Common myeloid progenitor, CD34-positive (primary cell): ENCODE results near the gene AZGP1.
"Not testable (repeated sequence)": the region's sequence is repeated elsewhere in the genome, so short reads cannot be mapped to it uniquely, and the experiment has no call there.

Source experiments
- CTCF ChIA-PET: fragments of 350-600 bp; sonication (Branson Sonifier 250); formaldehyde crosslinking; loops from one replicate; lab custom pipeline; 2021; ENCODE audit warnings: antibody characterized with exemption; lab: Charles Lee
- POLR2A ChIA-PET: fragments of 350-600 bp; sonication (Branson Sonifier 250); formaldehyde crosslinking; loops from one replicate; lab custom pipeline; 2021; ENCODE audit warnings: antibody characterized with exemption; lab: Charles Lee
- DNase-seq, 3 donors: peaks; one replicate each; pipeline versions ENCODE4 v3.0.0 to v3.0.0-alpha.2; 2013
- H3K27ac ChIP-seq, 2 experiments: 1 replicate in 1 of 2; 2 replicates in 1 of 2; pipeline ENCODE4 v1.7.0; 2013; ENCODE audit warnings: inconsistent platforms in 2 of 2, low read length in 2 of 2, mild to moderate bottlenecking in 2 of 2, low read depth in 1 of 2, moderate library complexity in 1 of 2; ENCODE audit not compliant: severe bottlenecking in 2 of 2, insufficient read depth in 1 of 2, poor library complexity in 1 of 2
- H3K27me3 ChIP-seq, 5 experiments: replicated peaks in 2 of 5; 1 replicate in 3 of 5; 2 replicates in 2 of 5; pipeline versions ENCODE4 v1.6.1 to v1.7.0; 2013; ENCODE audit warnings: low read length in 4 of 5, mild to moderate bottlenecking in 2 of 5, moderate library complexity in 2 of 5, inconsistent platforms in 1 of 5; ENCODE audit not compliant: insufficient read depth in 5 of 5, control insufficient read depth in 4 of 5
- H3K36me3 ChIP-seq, 4 experiments: 1 replicate in 2 of 4; 2 replicates in 2 of 4; pipeline versions ENCODE4 v1.6.1 to v1.7.0; 2013; ENCODE audit warnings: low read length in 3 of 4, control low read depth in 1 of 4, mild to moderate bottlenecking in 1 of 4; ENCODE audit not compliant: control insufficient read depth in 4 of 4, insufficient read depth in 4 of 4
- H3K4me1 ChIP-seq, 4 experiments: 1 replicate in 3 of 4; 2 replicates in 1 of 4; pipeline versions ENCODE4 v1.6.1 to v1.7.1; 2013; ENCODE audit warnings: low read length in 3 of 4, mild to moderate bottlenecking in 3 of 4, control low read depth in 1 of 4, inconsistent platforms in 1 of 4, moderate library complexity in 1 of 4; ENCODE audit not compliant: control insufficient read depth in 4 of 4, insufficient read depth in 4 of 4; ENCODE audit errors: control extremely low read depth in 1 of 4
- H3K4me3 ChIP-seq, 7 experiments: 1 replicate in 4 of 7; 2 replicates in 3 of 7; pipeline versions ENCODE4 v1.5.1 to v1.7.0; 2013; ENCODE audit warnings: mild to moderate bottlenecking in 7 of 7, low read length in 6 of 7, moderate library complexity in 6 of 7, inconsistent platforms in 2 of 7, low read depth in 2 of 7, control low read depth in 1 of 7; ENCODE audit not compliant: insufficient read depth in 4 of 7, control insufficient read depth in 1 of 7; ENCODE audit errors: extremely low read depth in 1 of 7
- H3K9me3 ChIP-seq, 5 experiments: 1 replicate in 4 of 5; 2 replicates in 1 of 5; pipeline versions ENCODE4 v1.6.1 to v1.7.1; 2013; ENCODE audit warnings: low read length in 4 of 5, mild to moderate bottlenecking in 2 of 5, inconsistent platforms in 1 of 5, low read depth in 1 of 5, moderate library complexity in 1 of 5; ENCODE audit not compliant: control insufficient read depth in 4 of 5, insufficient read depth in 2 of 5; ENCODE audit errors: control extremely low read depth in 1 of 5
- WGBS: methylation state at CpG from one replicate; pipeline ENCODE4 v1.1.5; 2013; ENCODE audit not compliant: insufficient coverage; 5-methylcytosine and 5-hydroxymethylcytosine counted together

Gene AZGP1

DNA sequence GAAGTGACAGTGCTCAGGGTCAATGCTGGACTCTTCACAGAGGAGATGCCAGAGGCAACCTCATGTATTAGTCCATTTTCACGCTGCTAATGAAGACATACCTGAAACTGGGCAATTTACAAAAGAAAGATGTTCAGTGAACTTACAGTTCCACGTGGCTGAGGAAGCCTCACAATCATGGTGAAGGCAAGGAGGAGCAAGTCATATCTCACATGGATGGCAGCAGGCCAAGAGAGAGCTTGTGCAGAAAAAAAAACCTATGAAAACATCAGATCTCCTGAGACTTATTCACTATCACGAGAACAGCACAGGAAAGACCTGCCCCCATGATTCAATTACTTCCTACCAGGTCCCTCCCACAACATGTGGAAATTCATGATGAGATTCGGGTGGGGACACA, 40.8 kb downstream of the AZGP1 start:
- H3K4me3 ChIP-seq, H3K27ac ChIP-seq, CTCF ChIA-PET, H3K36me3 ChIP-seq, POLR2A ChIA-PET, H3K4me1 ChIP-seq, H3K27me3 ChIP-seq: not testable (repeated sequence)
- peak in 2 of 3 donors; percentile 25 to 39 for DNase-seq
- peaks cover 0 to 19% (median 4%) of the 10 kb centered on the region in 5 experiments for H3K9me3 ChIP-seq
- 62% methylated on average over 4 of the region's 4 CpGs for whole genome bisulfite sequencing

DNA sequence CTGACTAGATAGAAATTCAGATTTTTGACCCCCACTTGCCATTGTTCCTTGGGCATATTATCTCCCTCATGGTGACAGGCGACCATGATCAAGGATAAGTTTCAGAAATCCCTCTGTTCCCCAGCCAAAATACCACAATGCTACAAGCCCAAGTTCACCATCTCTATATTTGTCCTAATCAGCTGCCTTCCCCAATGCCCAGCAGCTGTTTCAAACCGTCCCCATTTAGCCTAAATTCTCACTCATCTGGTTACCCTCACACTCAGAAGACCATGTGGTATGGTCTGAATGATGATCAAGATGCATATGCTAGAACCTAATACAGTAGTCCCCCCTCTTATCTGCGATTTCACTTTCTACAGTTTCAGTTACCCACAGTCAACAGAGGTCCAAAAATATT, 45.5 kb downstream of the AZGP1 start:
- CTCF ChIA-PET, result interaction anchor here (1.3 to 3.9 kb wide), 9 partner anchors 8 to 122 kb away, joined by 3 to 37 read pairs (median 10); partner anchors contain the start of gene TRIM4
- 100% methylated on average over 1 of the region's 3 CpGs for WGBS
- POLR2A ChIA-PET, result no interaction called here

DNA sequence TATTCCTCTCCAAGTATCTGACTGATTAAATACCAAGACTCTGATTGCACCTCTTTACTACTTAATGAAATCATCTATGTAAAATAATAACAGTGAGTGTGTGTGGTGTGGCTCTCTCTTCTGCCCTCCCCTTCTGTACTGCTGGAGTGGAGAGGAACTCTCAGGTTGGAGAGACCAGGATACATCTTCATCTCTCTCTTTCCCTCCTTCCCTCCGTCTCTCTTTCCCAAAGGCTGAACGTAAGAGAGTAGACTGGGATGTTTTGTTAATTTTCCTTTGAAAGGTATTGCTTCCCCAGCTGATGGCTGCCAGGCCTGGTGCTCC, 46.1 kb downstream of the AZGP1 start:
- no CpG with 5 or more reads among the region's 2 CpGs for WGBS
- ChIA-PET POLR2A (interaction anchor here (0.7 kb wide), 1 partner anchor 19 kb away, joined by 3 read pairs; no protein-coding TSS in a partner anchor), CTCF (interaction anchor here (0.5 to 3.9 kb wide), 14 partner anchors 9 to 1248 kb away, joined by 3 to 37 read pairs (median 5); partner anchors contain the start of gene TRIM4)
- H3K36me3 ChIP-seq, result no peaks in the 10 kb centered on the region
- H3K4me3 ChIP-seq, result peak overlapping the region in 5 of 7 experiments; percentile 56 to 79 (median 60)
- no peak overlapping the region for H3K27ac ChIP-seq
- no peaks in the 10 kb centered on the region for H3K9me3 ChIP-seq
- peaks cover 0 to 13% (median 8%) of the 10 kb centered on the region in 4 experiments for H3K4me1 ChIP-seq
- DNase-seq, result no peak
- peaks cover 0 to 4% (median 2%) of the 10 kb centered on the region in 5 experiments for H3K27me3 ChIP-seq

More for the DNA sequence above, 45.5 kb downstream of the AZGP1 start:
- peaks cover 0 to 13% (median 8%) of the 10 kb centered on the region in 4 experiments for H3K4me1 ChIP-seq
- H3K36me3 ChIP-seq, result no peaks in the 10 kb centered on the region
- H3K27me3 ChIP-seq, result peaks cover 0 to 4% (median 2%) of the 10 kb centered on the region in 5 experiments
- H3K4me3 ChIP-seq, result no peak overlapping the region
- no peaks in the 10 kb centered on the region for H3K9me3 ChIP-seq
- DNase-seq, result no peak
- H3K27ac ChIP-seq, result no peak overlapping the region

DNA sequence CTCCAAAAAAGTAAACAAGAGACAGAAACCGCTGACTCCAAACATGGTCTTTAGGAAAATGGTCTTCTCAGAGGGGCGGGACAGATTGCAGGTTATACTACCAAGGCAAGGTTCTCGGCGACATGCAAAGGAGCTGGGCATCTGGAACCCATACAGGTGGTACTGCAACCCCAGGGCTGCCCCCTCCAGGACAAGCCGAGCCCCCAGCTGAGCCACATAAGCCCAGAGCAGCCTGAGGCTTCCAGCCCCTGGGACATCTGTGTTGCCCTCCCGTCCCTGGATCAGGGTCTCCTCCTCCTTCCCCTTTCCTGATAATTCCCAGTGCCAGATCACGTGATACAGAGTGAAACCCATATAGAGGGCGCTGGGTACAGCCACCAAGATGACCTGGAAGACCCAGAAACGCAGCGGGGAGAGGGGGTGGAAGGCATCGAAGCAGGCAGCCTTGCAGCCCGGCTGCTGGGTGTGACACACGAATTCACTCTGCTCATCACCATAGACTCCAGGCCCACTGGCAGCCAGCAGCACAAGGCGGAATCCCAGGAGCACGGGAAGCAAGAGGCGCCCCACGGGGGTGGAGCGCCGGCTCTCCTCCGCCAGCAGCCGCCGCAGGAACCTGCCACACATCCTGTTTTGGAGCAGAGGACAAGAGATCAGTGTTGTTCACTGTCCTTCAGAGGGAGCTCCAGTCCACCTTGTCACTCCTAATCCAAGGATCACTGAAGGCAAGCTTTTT, 46.7 kb downstream of the AZGP1 start, which contains the start of gene GJC3:
TSS of gene GJC3 (minus strand) at position 627 of the 736 bp plus-strand sequence. CDS start at position 627, 0 bp downstream.
- 33% methylated on average over 10 of the region's 22 CpGs for WGBS
- peak; percentile 53 to 69 (median 68) for DNase-seq
- CTCF ChIA-PET, result interaction anchor here (0.5 to 3.9 kb wide), 14 partner anchors 8 to 1248 kb away, joined by 3 to 37 read pairs (median 5); partner anchors contain the start of gene TRIM4
- Histone ChIP-seq H3K4me3 (peak within 1 kb of the TSS in 6 of 7 experiments; percentile 17 to 79 (median 58)), H3K36me3 (no peaks in the 10 kb centered on the region), H3K4me1 (peaks cover 0 to 13% (median 8%) of the 10 kb centered on the region in 4 experiments), H3K27me3 (peaks cover 0 to 4% (median 2%) of the 10 kb centered on the region in 5 experiments), H3K9me3 (no peaks in the 10 kb centered on the region), H3K27ac (no peak within 1 kb of the TSS)
- POLR2A ChIA-PET, result interaction anchor here (0.6 to 0.7 kb wide), 2 partner anchors 20 to 964 kb away, joined by 3 read pairs; no protein-coding TSS in a partner anchor

DNA sequence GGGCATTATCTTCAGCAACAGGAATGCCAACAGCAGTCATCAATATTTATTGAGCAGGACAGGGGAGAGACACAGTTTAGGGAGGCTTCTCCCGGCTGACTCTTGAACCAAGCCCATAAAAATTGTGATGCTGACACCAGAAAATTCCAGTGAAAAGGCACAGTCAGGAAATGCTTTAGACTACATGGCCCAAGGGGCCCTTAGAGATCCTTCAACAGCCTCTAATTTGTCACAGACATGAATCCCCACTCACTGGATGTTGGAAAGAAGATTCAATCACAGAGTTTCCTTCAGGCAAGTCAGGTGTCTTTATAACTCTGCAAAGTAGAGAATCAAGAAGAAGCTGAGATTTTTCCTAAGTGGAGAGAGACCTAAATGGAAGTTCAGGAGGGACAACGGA, 47.6 kb downstream of the AZGP1 start:
- Histone ChIP-seq H3K4me3 (no peak overlapping the region), H3K9me3 (no peaks in the 10 kb centered on the region), H3K27me3 (peaks cover 0 to 4% (median 0%) of the 10 kb centered on the region in 5 experiments), H3K4me1 (peaks cover 0 to 13% (median 8%) of the 10 kb centered on the region in 4 experiments), H3K27ac (no peak overlapping the region), H3K36me3 (no peaks in the 10 kb centered on the region)
- WGBS, result 100% methylated on average over 1 of the region's 2 CpGs
- POLR2A ChIA-PET, result interaction anchor here (0.6 kb wide), 1 partner anchor 963 kb away, joined by 3 read pairs; no protein-coding TSS in a partner anchor
- CTCF ChIA-PET, result interaction anchor here (2.6 to 3.9 kb wide), 4 partner anchors 10 to 62 kb away, joined by 11 to 37 read pairs (median 21); partner anchors contain the start of gene TRIM4
- DNase-seq, result no peak

DNA sequence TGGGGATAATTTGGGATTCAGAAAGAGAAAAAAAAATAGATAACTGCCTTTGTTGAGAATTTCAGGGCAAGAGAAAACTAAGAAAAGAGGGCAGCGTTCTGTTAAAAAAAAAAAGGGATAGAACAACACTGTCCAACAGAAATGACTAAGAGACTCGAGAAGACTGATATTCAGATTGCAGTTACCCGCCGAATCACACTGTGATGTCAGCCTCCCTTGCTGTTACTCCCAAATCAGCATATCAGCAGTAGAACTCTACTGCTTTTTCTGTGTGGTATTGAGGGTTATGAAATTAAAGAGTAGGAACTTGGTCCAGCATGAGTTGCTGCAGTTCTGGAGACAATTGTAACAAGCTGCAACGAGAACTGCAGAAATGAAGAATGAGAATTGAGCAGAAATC, 48.3 kb downstream of the AZGP1 start:
- no peaks in the 10 kb centered on the region for H3K9me3 ChIP-seq
- peaks cover 0 to 13% (median 8%) of the 10 kb centered on the region in 4 experiments for H3K4me1 ChIP-seq
- ChIA-PET POLR2A (no interaction called here), CTCF (interaction anchor here (3.9 kb wide), 1 partner anchor 9 kb away, joined by 37 read pairs; the partner anchor contains the start of gene TRIM4)
- 100% methylated on average over 2 of the region's 5 CpGs for WGBS
- no peak overlapping the region for H3K4me3 ChIP-seq
- no peaks in the 10 kb centered on the region for H3K36me3 ChIP-seq
- no peak overlapping the region for H3K27ac ChIP-seq
- H3K27me3 ChIP-seq, result peaks cover 0 to 4% (median 0%) of the 10 kb centered on the region in 5 experiments
- DNase-seq, result no peak
